PFSK-1 (cell line): ENCODE measurements around the gene CCDC194.

Source experiments
- FOXP2 ChIP-seq: optimal IDR thresholded peaks from 2 replicates; pipeline ENCODE3; 2011; ENCODE audit warnings: borderline replicate concordance, control low read depth, inconsistent platforms; ENCODE audit not compliant: insufficient read depth; ENCODE audit errors: extremely low read length, extremely low read depth
- POLR2AphosphoS5 ChIP-seq: IDR thresholded peaks from 2 replicates; pipeline ENCODE4 v1.6.1; 2012; ENCODE audit warnings: low read depth, mild to moderate bottlenecking, control low read depth, low read length, moderate library complexity
- REST ChIP-seq, 2 experiments: IDR thresholded peaks; 2 replicates each; pipeline versions ENCODE4 v1.6.1 to v1.8.0; 2011 to 2012; ENCODE audit warnings: low read depth in 2 of 2, low read length in 2 of 2, control low read depth in 1 of 2, inconsistent platforms in 1 of 2, mild to moderate bottlenecking in 1 of 2, moderate library complexity in 1 of 2; ENCODE audit not compliant: insufficient read depth in 1 of 2
- SIN3A ChIP-seq: IDR thresholded peaks from 2 replicates; pipeline ENCODE4 v1.6.1; 2012; ENCODE audit warnings: mild to moderate bottlenecking, low read length, moderate library complexity, borderline replicate concordance; ENCODE audit not compliant: insufficient read depth
- TAF1 ChIP-seq: IDR thresholded peaks from 2 replicates; pipeline ENCODE4 v1.6.1; 2012; ENCODE audit warnings: low read length, control low read depth, borderline replicate concordance; ENCODE audit not compliant: insufficient read depth

The CCDC194 gene

GRCh38 chr19:17420475-17420924 lies 26.5 kb upstream of the CCDC194 start:
- no peak for TF ChIP-seq POLR2AphosphoS5
- no peak for TF ChIP-seq REST (IDR thresholded peaks at IDR 0.05; ENCODE audit: insufficient read depth in 1 of 2, low read depth in 2 of 2, low read length in 2 of 2)
- no peak for TF ChIP-seq SIN3A
- TF ChIP-seq TAF1: no peak
- TF ChIP-seq FOXP2: peak; percentile 44

- TF ChIP-seq SIN3A (no peak), FOXP2 (peak; percentile 85), TAF1 (peak; percentile 52; the same call in 1 of the 2 replicates), POLR2AphosphoS5 (peak; percentile 54; the same call in 1 of the 2 replicates), REST (IDR thresholded peaks at IDR 0.05; ENCODE audit: insufficient read depth in 1 of 2, low read depth in 2 of 2, low read length in 2 of 2) (no peak)
These were observed 25.9 kb upstream of the CCDC194 start, which contains the start of gene MVB12A for GRCh38 chr19:17419621-17420474. MVB12A (plus strand) TSS chr19:17420047; CDS start chr19:17420136, 89 bp downstream.

GRCh38 chr19:17419154-17419620 lies 25.2 kb upstream of the CCDC194 start:
- TF ChIP-seq SIN3A (0 out of 2 replicates have a peak, but pooled peaks have one; percentile 24), FOXP2 (no peak)

GRCh38 chr19:17418710-17419109 lies 24.7 kb upstream of the CCDC194 start:
- no peak for TF ChIP-seq TAF1
- TF ChIP-seq FOXP2: no peak
- no peak for TF ChIP-seq SIN3A
- no peak for TF ChIP-seq REST (IDR thresholded peaks at IDR 0.05; ENCODE audit: insufficient read depth in 1 of 2, low read depth in 2 of 2, low read length in 2 of 2)
- TF ChIP-seq POLR2AphosphoS5: no peak

- TF ChIP-seq POLR2AphosphoS5 (no peak), SIN3A (no peak), REST (IDR thresholded peaks at IDR 0.05; ENCODE audit: insufficient read depth in 1 of 2, low read depth in 2 of 2, low read length in 2 of 2) (no peak), TAF1 (no peak), FOXP2 (no peak)
These were observed 21.1 kb upstream of the CCDC194 start for GRCh38 chr19:17415121-17415520.
